OCI-LY1 (cell line): Measurements from ENCODE around the gene CEL.
"Not testable (repeated sequence)": the region's sequence is repeated elsewhere in the genome, so short reads cannot be mapped to it uniquely, and the experiment has no call there.

Experiments
- H2AFZ ChIP-seq: fragments of 200-600 bp; sonication (generic), shearing (Covaris generic); 2 replicates; pipeline ENCODE4 v1.6.0; 2014; ENCODE audit warnings: antibody characterized with exemption, mild to moderate bottlenecking, low read length
- H3F3A ChIP-seq: fragments of 200-600 bp; sonication (generic), shearing (Covaris generic); 2 replicates; pipeline ENCODE4 v1.6.0; 2014; ENCODE audit warnings: mild to moderate bottlenecking, antibody characterized with exemption, low read length, moderate library complexity; ENCODE audit not compliant: insufficient read depth
- H3K27ac ChIP-seq: fragments of 200-600 bp; sonication (generic); 2 replicates; pipeline ENCODE4 v1.5.1; 2014; ENCODE audit warnings: low read length, mixed run types, mild to moderate bottlenecking, low read depth; ENCODE audit not compliant: poor library complexity, severe bottlenecking
- H3K27me3 ChIP-seq: fragments of 200-600 bp; sonication (generic); 2 replicates; pipeline ENCODE4 v1.6.0; 2014; ENCODE audit warnings: antibody characterized with exemption, mild to moderate bottlenecking, low read length, moderate library complexity; ENCODE audit not compliant: insufficient read depth
- H3K36me3 ChIP-seq: fragments of 200-600 bp; sonication (generic); 2 replicates; pipeline ENCODE4 v1.6.1; 2014; ENCODE audit warnings: mild to moderate bottlenecking, antibody characterized with exemption, low read length, moderate library complexity, mixed read lengths; ENCODE audit not compliant: insufficient read depth
- H3K4me1 ChIP-seq: fragments of 200-600 bp; sonication (generic); 2 replicates; pipeline ENCODE4 v1.5.1; 2014; ENCODE audit warnings: mild to moderate bottlenecking, low read length, moderate library complexity; ENCODE audit not compliant: insufficient read depth, severe bottlenecking
- H3K4me2 ChIP-seq: fragments of 200-600 bp; sonication (generic), shearing (Covaris generic); 2 replicates; pipeline ENCODE4 v1.6.1; 2014; ENCODE audit warnings: low read length
- H3K4me3 ChIP-seq: fragments of 200-600 bp; sonication (generic); 2 replicates; pipeline ENCODE4 v1.5.1; 2014; ENCODE audit warnings: low read length, low read depth, mild to moderate bottlenecking, mixed read lengths; ENCODE audit not compliant: poor library complexity, severe bottlenecking
- H3K79me2 ChIP-seq: fragments of 200-600 bp; shearing (Covaris generic); 2 replicates; pipeline ENCODE4 v1.6.1; 2016; ENCODE audit warnings: mixed run types, low read length, mixed read lengths; ENCODE audit not compliant: insufficient read depth
- H3K9ac ChIP-seq: fragments of 200-600 bp; sonication (generic), shearing (Covaris generic); 2 replicates; pipeline ENCODE4 v1.6.1; 2014; ENCODE audit warnings: mild to moderate bottlenecking, low read length, mixed read lengths
- H3K9me2 ChIP-seq: fragments of 200-600 bp; sonication (generic), shearing (Covaris generic); 2 replicates; pipeline ENCODE4 v1.6.1; 2014; ENCODE audit warnings: low read depth, mild to moderate bottlenecking, low read length, mixed read lengths
- H3K9me3 ChIP-seq: fragments of 200-600 bp; shearing (Covaris generic); 2 replicates; pipeline ENCODE4 v1.6.1; 2014; ENCODE audit warnings: low read length, mixed read lengths
- H4K20me1 ChIP-seq: fragments of 200-600 bp; sonication (generic), shearing (Covaris generic); 2 replicates; pipeline ENCODE4 v1.6.0; 2016; ENCODE audit warnings: mild to moderate bottlenecking, low read length; ENCODE audit not compliant: insufficient read depth
- CTCF ChIP-seq: fragments of 200-600 bp; sonication (generic), shearing (Covaris generic); IDR thresholded peaks from 2 replicates; pipeline ENCODE4 v1.5.1; 2017; ENCODE audit warnings: mild to moderate bottlenecking, antibody characterized with exemption, low read length, moderate library complexity, mixed read lengths
- EZH2 ChIP-seq: fragments of 200-600 bp; sonication (generic), shearing (Covaris generic); IDR thresholded peaks from 2 replicates; pipeline ENCODE4 v1.8.0; 2017; ENCODE audit warnings: borderline replicate concordance, mixed run types, mild to moderate bottlenecking, antibody characterized with exemption, low read length, moderate library complexity, mixed read lengths

CEL gene

GRCh38 chr9:133067813-133068212 lies 6.0 kb downstream of the CEL start:
- no peaks in the 10 kb centered on the region for H3K4me1 ChIP-seq
- H3K27me3 ChIP-seq: no peaks in the 10 kb centered on the region
- no peaks in the 10 kb centered on the region for H3K79me2 ChIP-seq
- H3K4me3 ChIP-seq: no peak overlapping the region
- H3K9me3 ChIP-seq: no peaks in the 10 kb centered on the region
- H4K20me1 ChIP-seq: no peaks in the 10 kb centered on the region
- H3K27ac ChIP-seq: no peak overlapping the region
- H3K36me3 ChIP-seq: no peaks in the 10 kb centered on the region
- no peaks in the 10 kb centered on the region for H3K9me2 ChIP-seq
- no peak overlapping the region for H2AFZ ChIP-seq
- H3F3A ChIP-seq: no peaks in the 10 kb centered on the region
- H3K9ac ChIP-seq: no peak overlapping the region
- TF ChIP-seq EZH2 (no peak), CTCF (no peak)
- H3K4me2 ChIP-seq: no peak overlapping the region

GRCh38 chr9:133068431-133068830 lies 6.7 kb downstream of the CEL start:
- H3F3A ChIP-seq, H3K79me2 ChIP-seq, H3K4me1 ChIP-seq, H3K9ac ChIP-seq, H4K20me1 ChIP-seq, H3K9me2 ChIP-seq, H3K36me3 ChIP-seq, H3K9me3 ChIP-seq, H3K27ac ChIP-seq, H3K4me3 ChIP-seq, H2AFZ ChIP-seq, H3K27me3 ChIP-seq, H3K4me2 ChIP-seq: not testable (repeated sequence)

GRCh38 chr9:133070500-133070961 lies 8.8 kb downstream of the CEL start:
- H3K27me3 ChIP-seq, H3K4me2 ChIP-seq, H3K9ac ChIP-seq, H3K4me3 ChIP-seq, H3K9me3 ChIP-seq, H3K79me2 ChIP-seq, H3K36me3 ChIP-seq, H4K20me1 ChIP-seq, H3K27ac ChIP-seq, H3K9me2 ChIP-seq, H3K4me1 ChIP-seq, H2AFZ ChIP-seq, H3F3A ChIP-seq: not testable (repeated sequence)

GRCh38 chr9:133070985-133071384 lies 9.2 kb downstream of the CEL start:
- H3F3A ChIP-seq, H3K9me3 ChIP-seq, H3K4me3 ChIP-seq, H3K9me2 ChIP-seq, H3K4me2 ChIP-seq, H4K20me1 ChIP-seq, H3K27ac ChIP-seq, H3K27me3 ChIP-seq, H3K4me1 ChIP-seq, H3K79me2 ChIP-seq, H3K9ac ChIP-seq, H2AFZ ChIP-seq, H3K36me3 ChIP-seq: not testable (repeated sequence)
